Amniotic stem cell (primary cell): ENCODE data around the gene VPS33B.
"Not testable (repeated sequence)": the region's sequence is repeated elsewhere in the genome, so short reads cannot be mapped to it uniquely, and the experiment has no call there.

ENCODE experiments used
- DNase-seq: peaks from one replicate; lab custom pipeline; 2025; lab: John Stamatoyannopoulos, UW

The VPS33B gene

GRCh38 chr15:91031796-91032195 is 9.4 kb upstream of the VPS33B start:
- DNase-seq = no peak

DNA sequence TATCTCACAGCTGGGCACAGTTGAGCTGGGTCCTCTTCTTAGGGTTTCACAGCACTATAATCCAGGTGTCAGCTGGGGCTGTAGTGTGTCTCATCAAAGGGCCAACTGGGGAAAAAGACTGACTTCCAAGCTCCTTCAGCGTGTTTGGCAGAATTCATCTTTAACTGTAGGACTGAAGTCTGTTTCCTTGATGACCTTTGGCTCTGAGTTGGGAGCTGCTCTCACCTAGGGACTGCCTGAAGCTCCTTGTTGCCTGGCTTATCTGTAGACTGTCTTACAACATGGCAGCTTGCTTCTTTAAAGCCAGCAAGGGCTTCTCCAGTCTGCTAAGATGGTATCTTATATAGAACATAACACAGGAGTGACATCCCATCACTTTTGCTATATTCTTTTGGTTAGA is 5.3 kb upstream of the VPS33B start:
- no peak for DNase-seq

GRCh38 chr15:91023720-91024119 is 1.3 kb upstream of the VPS33B start:
- no peak for DNase-seq

GRCh38 chr15:91022832-91023129 is 387 bp upstream of the VPS33B start:
- no peak for DNase-seq

- DNase-seq = no peak
Measured at GRCh38 chr15:91021516-91022074, 799 bp downstream of the VPS33B start.

GRCh38 chr15:91018158-91018557 is 4.2 kb downstream of the VPS33B start:
- DNase-seq = no peak

GRCh38 chr15:91017716-91018115 is 4.7 kb downstream of the VPS33B start:
- no peak for DNase-seq

DNA sequence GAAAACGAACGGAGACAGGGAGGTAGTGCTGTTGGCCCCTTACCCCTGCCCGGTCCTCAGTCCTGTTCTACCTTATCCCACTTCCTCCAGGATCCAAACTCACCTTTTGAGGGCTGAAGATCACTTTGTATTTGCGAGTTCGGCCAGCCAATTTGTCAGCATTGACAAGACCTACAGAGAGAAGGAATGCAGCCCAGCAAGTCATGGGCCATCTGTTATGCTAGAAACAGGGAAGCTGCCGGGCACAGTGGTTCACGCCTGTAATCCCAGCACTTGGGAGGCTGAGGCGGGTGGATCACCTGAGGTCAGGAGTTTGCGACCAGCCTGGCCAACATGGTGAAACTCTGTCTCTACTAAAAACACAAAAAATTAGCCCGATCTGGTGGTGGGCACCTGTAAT is 8.7 kb downstream of the VPS33B start:
- not testable (repeated sequence) for DNase-seq

DNA sequence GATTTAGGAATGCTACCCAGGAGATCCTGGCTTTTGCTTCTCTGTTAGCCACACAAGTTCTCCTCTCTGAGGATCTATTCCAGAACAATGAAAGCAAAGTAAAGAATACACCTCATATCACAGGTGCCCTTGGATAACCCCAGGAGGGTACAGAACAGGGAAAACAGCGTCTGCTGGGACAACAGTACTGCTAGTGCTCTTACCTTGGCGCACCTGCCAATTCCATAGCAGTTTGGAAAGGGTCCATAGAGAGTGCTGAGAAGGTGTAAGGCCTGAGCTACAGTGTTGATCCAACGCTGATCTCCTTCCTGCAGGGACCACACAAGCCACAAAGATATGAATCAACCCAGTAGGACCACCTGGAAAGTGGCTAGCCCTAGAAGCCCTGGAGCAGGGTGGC is 15.1 kb downstream of the VPS33B start:
- no peak for DNase-seq

GRCh38 chr15:91001209-91001608 is 21.2 kb downstream of the VPS33B start:
- DNase-seq = no peak

DNA sequence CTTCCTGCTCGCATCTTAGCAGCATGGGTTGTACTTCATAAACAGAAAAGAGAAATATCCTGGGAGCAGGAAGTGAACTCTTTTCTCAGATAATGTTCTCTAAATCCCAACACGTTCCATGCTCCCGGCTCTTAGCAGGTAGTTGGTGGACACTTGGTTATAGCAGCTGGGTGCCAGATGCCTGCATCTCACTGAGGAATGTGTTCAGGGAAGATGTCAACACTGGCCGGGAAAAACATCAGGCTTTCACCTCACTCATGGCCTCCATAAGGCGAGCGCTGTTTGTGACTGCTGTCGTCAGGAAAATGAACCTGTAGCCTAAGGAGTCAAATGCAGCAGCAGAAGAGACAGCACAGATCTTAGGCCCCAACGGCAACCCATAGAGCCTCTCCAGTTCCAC is 23.7 kb downstream of the VPS33B start:
- DNase-seq = no peak

DNA sequence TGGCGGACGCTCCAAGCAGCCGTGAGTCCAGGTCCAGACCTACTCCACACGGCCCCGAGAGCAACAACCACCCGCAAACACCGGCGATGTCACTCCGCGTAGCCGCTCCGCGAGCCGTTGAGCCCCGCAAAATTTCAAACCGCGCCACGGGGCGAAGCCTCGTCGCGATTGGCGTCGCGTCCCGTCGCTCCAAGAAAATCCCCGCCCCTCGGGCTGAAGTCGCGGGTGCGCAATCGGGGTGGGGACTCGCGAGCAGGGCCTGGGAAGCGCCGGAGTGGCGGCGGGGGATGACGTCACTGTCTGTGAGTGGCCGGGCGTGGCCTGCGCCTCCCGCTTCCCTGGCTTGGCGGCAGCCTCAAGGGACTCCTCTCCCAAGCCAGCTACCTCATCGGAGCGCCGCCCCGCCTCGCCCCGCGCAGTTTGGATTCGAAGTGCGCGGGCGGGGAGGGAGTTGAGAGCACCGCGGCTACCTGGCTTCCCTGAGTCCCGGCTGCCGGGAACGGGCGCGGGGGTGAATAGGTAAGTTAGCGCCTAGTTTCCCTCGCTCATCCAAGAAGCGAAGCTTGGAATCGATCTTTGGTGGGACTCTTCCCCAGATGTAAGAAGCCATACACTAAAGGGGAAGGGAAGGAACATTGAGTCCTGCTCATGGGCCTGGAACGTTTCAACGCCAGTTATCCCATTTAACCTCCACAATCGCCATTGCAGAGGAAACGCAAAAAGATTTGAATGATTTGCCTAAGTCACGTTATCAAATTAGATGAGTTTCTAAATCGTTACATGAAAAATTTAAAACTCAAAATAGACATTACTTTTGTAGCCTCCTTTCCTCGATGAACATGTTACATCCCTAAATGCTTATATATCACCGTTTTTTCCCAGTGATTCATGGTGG is 27.7 kb downstream of the VPS33B start, which contains the start of gene PRC1:
Gene PRC1, minus strand, starts transcription at position 119 of the 895 bp plus-strand sequence. Its CDS starts 118 bp downstream, at position 1.
- DNase-seq = peak; percentile 99

DNA sequence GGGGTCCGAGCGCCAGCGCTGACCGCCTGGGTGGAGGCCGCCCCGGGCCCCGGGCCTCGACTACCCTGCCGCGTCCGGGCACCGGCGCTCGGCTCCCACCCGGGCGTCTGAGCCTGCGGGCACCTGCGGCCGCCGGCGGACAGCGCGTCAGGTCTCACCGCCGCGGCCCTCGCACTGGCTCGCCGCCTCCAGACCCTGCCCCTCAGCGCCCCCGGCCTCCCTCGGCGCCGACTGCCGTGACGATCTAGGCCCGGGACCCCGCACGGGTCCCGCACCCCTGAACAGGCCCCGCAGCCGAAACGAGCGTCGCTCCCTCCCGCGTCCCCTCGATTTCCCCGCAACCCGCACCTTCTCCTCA is 28.4 kb downstream of the VPS33B start:
- no peak for DNase-seq

DNA sequence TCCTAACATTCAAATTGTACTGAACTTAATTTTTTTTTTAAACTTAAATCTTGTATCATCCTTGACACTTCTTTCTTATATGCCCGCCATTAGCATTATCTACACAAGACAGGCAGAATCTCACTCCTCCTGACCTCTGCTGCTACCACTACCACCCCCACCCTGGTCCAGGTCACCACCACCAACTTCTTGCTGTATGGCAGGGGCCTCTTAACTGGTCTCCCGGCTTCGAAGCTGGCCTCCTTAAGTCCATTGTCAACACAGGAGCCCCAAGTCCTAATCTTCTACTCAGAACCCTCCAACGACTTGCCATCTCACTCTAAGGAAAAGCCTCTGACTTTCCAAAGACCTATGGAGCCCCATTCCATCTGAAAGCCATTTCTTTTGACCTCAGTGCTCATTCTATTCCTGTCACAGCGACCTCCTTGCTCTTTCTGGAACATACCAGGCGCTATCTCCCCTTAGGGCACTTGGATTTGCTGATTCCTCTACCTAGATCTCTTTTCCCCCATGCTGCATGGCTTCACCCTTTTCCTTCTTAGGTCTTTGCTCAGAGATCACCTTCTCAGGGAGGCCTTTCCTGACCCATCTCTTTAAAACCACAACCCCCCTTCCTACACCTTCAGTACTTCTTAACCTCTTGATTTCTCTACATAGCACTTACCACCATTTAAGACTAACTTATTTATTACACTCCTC is 30.7 kb downstream of the VPS33B start:
- DNase-seq = no peak

GRCh38 chr15:90990446-90990845 is 31.9 kb downstream of the VPS33B start:
- no peak for DNase-seq

DNA sequence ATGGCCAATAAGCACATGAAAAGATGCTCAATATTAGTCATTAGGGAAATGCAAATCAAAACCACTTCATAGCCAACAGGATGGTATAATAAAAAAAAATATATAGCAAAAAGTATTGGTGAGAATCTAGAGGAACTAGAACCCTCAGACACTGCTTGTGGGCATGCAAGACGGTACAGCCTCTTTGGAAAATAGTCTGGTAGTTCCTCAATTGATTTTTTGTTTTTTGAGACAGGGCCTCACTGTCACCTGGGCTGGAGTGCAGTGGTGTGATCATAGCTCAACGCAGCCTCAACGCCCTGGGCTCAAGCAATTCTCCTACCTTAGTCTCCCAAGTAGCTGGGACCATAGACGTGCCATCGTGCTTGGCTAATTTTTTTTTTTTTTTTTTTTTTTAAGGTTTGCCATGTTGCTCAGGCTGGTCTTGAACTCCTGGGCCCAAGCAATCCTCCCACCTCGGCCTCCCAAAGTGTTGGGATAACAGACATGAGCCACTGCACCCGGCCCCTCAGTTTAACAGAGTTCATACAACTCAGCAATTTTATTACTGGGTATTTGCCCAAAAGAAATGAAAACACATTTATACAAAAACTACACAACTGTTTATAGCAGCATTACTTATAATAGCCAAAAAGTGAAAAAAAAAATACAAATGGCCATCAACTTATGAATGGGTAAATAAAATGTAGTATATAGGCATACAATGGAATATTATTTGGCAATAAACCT is 33.2 kb downstream of the VPS33B start:
- DNase-seq = no peak

DNA sequence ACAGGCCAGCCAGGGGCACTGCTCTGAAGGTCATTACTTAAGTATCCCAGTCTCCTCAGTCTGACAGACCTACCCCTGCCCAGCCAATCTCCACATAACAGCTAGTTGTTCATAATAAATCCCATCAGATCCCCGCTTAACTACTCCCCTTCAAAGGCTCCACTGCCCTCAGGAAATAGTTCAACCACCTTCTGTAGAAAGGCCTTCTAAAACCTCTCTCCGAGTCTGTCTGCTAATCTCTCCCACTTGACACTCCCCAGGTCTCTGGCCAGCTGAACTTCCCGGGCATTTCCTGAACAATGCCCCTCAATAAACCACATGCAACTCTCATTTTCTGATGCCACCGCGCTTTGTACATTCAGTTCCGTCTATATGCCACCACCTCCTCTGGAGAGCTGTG is 34.1 kb downstream of the VPS33B start:
- DNase-seq = no peak

DNA sequence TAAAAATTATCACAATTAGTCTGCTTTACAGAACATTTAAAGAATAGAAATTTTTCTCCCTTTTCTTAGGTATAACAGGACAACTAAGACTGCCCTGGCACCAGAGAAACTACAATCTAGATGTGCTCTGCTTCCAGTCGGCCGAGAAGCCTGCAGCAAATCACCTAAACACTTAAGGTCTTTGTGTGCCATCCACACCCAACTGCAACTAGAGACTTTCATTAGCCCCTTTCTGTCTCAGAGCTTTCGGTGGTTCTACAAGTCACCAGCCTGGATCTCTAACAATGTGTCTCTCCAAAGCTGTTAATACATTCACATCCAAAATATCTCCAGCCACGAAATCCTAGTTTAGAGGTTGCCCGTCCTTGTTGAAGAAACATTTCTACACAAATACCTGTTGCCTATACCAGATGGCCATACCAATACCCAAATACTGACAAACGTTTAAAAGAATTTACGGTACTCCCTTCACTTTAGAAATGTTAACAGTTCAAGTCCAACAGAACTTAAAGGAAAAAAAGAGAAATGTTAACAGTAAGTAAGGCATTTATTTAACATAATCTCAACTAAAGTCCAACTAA is 34.7 kb downstream of the VPS33B start:
- DNase-seq = no peak

DNA sequence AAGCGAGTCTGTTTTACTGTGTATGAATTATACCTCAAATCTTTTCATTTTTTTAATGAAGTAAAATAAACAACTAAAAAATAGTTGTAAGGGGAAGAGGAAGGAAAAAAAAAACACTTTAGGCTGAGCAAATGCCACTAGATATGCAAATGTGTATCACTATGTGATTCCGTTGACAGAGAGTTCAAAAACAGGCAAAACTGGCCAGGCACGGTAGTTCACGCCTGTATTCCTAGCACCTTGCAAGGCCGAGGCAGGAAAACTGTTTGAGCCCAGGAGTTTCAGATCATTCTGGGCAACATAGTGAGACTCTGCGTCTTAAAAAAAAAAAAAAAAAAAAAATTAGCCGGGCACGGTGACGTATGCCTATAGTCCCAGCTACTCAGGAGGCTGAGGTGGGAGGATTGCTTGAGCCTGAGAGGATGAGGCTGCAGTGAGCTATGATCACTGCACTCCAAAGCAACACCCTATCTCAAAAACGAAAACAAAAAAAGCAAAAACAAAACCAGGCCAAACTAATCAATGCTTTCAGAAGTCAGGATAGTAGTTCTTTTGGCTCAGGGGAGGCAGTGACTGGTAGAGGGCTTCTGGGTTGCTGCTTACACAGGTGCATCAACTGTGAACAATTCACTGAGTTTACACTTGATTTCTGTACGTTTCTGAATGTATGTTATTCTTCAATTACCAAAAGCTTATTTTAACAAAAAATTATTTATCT is 35.4 kb downstream of the VPS33B start:
- no peak for DNase-seq

- DNase-seq = no peak
Measured at GRCh38 chr15:90982135-90982534, 40.3 kb downstream of the VPS33B start.

- no peak for DNase-seq
Measured at GRCh38 chr15:90981681-90982080, 40.7 kb downstream of the VPS33B start.

DNA sequence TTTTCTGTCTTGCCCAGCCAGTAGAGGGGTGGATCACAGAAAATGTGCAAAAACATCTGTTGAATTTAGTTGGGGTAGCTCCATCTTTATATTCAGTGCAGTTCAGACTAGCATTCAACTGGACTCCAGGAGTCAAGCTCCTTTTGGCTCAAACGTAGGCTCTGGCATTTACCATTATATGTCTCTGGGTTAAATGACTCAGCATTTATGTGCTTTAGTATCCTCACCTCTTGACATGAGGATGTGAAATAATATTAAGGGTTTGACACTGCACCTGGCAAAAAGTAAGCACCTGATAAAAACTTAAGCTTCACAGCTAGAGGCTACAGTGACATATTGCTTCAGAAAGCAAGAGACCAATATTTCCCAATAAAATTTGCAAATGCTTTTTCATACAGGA is 42.8 kb downstream of the VPS33B start:
- no peak for DNase-seq
